ENCODE measurements around the gene FARP2.
"Not testable (repeated sequence)": the region's sequence is repeated elsewhere in the genome, so short reads cannot be mapped to it uniquely, and the experiment has no call there.

GRCh38 chr2:241423489-241423888, 67.4 kb downstream of the FARP2 start:
- TF ChIP-seq CTCF (IDR thresholded peaks at IDR 0.05; ENCODE audit: insufficient read depth, low read depth, low read length); EZH2 (IDR thresholded peaks at IDR 0.05; ENCODE audit: insufficient read depth, low read length): not testable (repeated sequence)

All from astrocyte (in vitro differentiated cells and primary cell).